ENCODE data around the gene FAM83C.

The FAM83C gene

GRCh38 chr20:35291654-35292503 lies at the start of gene FAM83C:
Gene FAM83C, minus strand, starts transcription at chr20:35292425. Its CDS starts 121 bp downstream, at chr20:35292304.
- no peaks in the 10 kb centered on the region for H3K36me3 Mint-ChIP-seq
- H3K9me3 Mint-ChIP-seq, result no peaks in the 10 kb centered on the region
- no peak within 1 kb of the TSS for H3K27ac Mint-ChIP-seq
- H3K4me3 Mint-ChIP-seq, result no peak within 1 kb of the TSS
- DNase-seq, result no peak
- H3K4me1 Mint-ChIP-seq, result no peaks in the 10 kb centered on the region
- CTCF ChIA-PET, result no interaction called here
- peaks cover 57% of the 10 kb centered on the region for H3K27me3 Mint-ChIP-seq

GRCh38 chr20:35341366-35342028 lies 49.3 kb upstream of the FAM83C start:
- Mint-ChIP-seq H3K27ac (no peak overlapping the region), H3K4me1 (no peaks in the 10 kb centered on the region)

GRCh38 chr20:35340436-35340835 lies 48.2 kb upstream of the FAM83C start:
- peaks cover 4% of the 10 kb centered on the region for H3K36me3 Mint-ChIP-seq
- no peak overlapping the region for H3K4me3 Mint-ChIP-seq
- H3K27ac Mint-ChIP-seq, result no peak overlapping the region
- no peaks in the 10 kb centered on the region for H3K4me1 Mint-ChIP-seq
- no peaks in the 10 kb centered on the region for H3K27me3 Mint-ChIP-seq
- no peak for DNase-seq
- H3K9me3 Mint-ChIP-seq, result no peaks in the 10 kb centered on the region
- CTCF ChIA-PET, result no interaction called here

More at GRCh38 chr20:35341366-35342028, 49.3 kb upstream of the FAM83C start:
- no peaks in the 10 kb centered on the region for H3K27me3 Mint-ChIP-seq
- H3K9me3 Mint-ChIP-seq, result no peaks in the 10 kb centered on the region
- H3K36me3 Mint-ChIP-seq, result peaks cover 14% of the 10 kb centered on the region
- DNase-seq, result no peak
- H3K4me3 Mint-ChIP-seq, result no peak overlapping the region
- CTCF ChIA-PET, result interaction anchor here (1.0 to 2.2 kb wide), 4 partner anchors 28 to 122 kb away, joined by 3 to 8 read pairs (median 5); no protein-coding TSS in a partner anchor

GRCh38 chr20:35339636-35340035 lies 47.4 kb upstream of the FAM83C start:
- no peaks in the 10 kb centered on the region for H3K9me3 Mint-ChIP-seq

GRCh38 chr20:35339007-35339406 lies 46.8 kb upstream of the FAM83C start:
- H3K27me3 Mint-ChIP-seq, result no peaks in the 10 kb centered on the region
- DNase-seq, result no peak
- CTCF ChIA-PET, result no interaction called here

More at GRCh38 chr20:35339636-35340035, 47.4 kb upstream of the FAM83C start:
- CTCF ChIA-PET, result no interaction called here
- Mint-ChIP-seq H3K27me3 (no peaks in the 10 kb centered on the region), H3K27ac (no peak overlapping the region), H3K4me3 (no peak overlapping the region), H3K36me3 (peaks cover 2% of the 10 kb centered on the region), H3K4me1 (no peaks in the 10 kb centered on the region)
- no peak for DNase-seq

GRCh38 chr20:35334311-35335101 lies 42.3 kb upstream of the FAM83C start:
- DNase-seq, result no peak
- Mint-ChIP-seq H3K27me3 (no peaks in the 10 kb centered on the region), H3K9me3 (no peaks in the 10 kb centered on the region), H3K27ac (no peak overlapping the region), H3K4me3 (no peak overlapping the region), H3K36me3 (no peaks in the 10 kb centered on the region), H3K4me1 (no peaks in the 10 kb centered on the region)
- CTCF ChIA-PET, result no interaction called here

More at GRCh38 chr20:35339007-35339406, 46.8 kb upstream of the FAM83C start:
- Mint-ChIP-seq H3K4me1 (no peaks in the 10 kb centered on the region), H3K9me3 (no peaks in the 10 kb centered on the region), H3K27ac (no peak overlapping the region), H3K4me3 (no peak overlapping the region), H3K36me3 (peaks cover under 1% of the 10 kb centered on the region)

- Mint-ChIP-seq H3K4me3 (no peak overlapping the region), H3K27ac (no peak overlapping the region), H3K36me3 (no peaks in the 10 kb centered on the region), H3K4me1 (no peaks in the 10 kb centered on the region), H3K27me3 (no peaks in the 10 kb centered on the region), H3K9me3 (no peaks in the 10 kb centered on the region)
- CTCF ChIA-PET, result no interaction called here
- DNase-seq, result no peak
Measured at GRCh38 chr20:35333606-35334005, 41.4 kb upstream of the FAM83C start.

GRCh38 chr20:35332540-35333200 lies 40.4 kb upstream of the FAM83C start:
- CTCF ChIA-PET, result interaction anchor here (1.3 to 5.0 kb wide), 2 partner anchors 10 to 27 kb away, joined by 4 to 104 read pairs; no protein-coding TSS in a partner anchor
- no peak for DNase-seq
- no peaks in the 10 kb centered on the region for H3K36me3 Mint-ChIP-seq
- no peaks in the 10 kb centered on the region for H3K27me3 Mint-ChIP-seq
- H3K9me3 Mint-ChIP-seq, result no peaks in the 10 kb centered on the region
- H3K4me3 Mint-ChIP-seq, result no peak overlapping the region
- no peak overlapping the region for H3K27ac Mint-ChIP-seq
- no peaks in the 10 kb centered on the region for H3K4me1 Mint-ChIP-seq

GRCh38 chr20:35329435-35330139 lies 37.4 kb upstream of the FAM83C start:
- CTCF ChIA-PET, result interaction anchor here (0.5 to 5.0 kb wide), 12 partner anchors 10 to 1401 kb away, joined by 3 to 104 read pairs (median 4); partner anchors contain the start of gene EIF6

GRCh38 chr20:35328689-35329088 lies 36.5 kb upstream of the FAM83C start:
- no peaks in the 10 kb centered on the region for H3K4me1 Mint-ChIP-seq
- no peak for DNase-seq
- CTCF ChIA-PET, result interaction anchor here (0.9 to 5.0 kb wide), 8 partner anchors 9 to 232 kb away, joined by 3 to 104 read pairs (median 5); partner anchors contain the start of gene EIF6

More at GRCh38 chr20:35329435-35330139, 37.4 kb upstream of the FAM83C start:
- no peaks in the 10 kb centered on the region for H3K36me3 Mint-ChIP-seq
- DNase-seq, result peak; percentile 62
- H3K27ac Mint-ChIP-seq, result no peak overlapping the region
- no peaks in the 10 kb centered on the region for H3K4me1 Mint-ChIP-seq
- H3K9me3 Mint-ChIP-seq, result no peaks in the 10 kb centered on the region
- no peaks in the 10 kb centered on the region for H3K27me3 Mint-ChIP-seq
- no peak overlapping the region for H3K4me3 Mint-ChIP-seq

GRCh38 chr20:35328095-35328685 lies 36.0 kb upstream of the FAM83C start:
- no peak overlapping the region for H3K27ac Mint-ChIP-seq
- H3K27me3 Mint-ChIP-seq, result no peaks in the 10 kb centered on the region
- no peaks in the 10 kb centered on the region for H3K9me3 Mint-ChIP-seq
- no peak overlapping the region for H3K4me3 Mint-ChIP-seq
- no peaks in the 10 kb centered on the region for H3K36me3 Mint-ChIP-seq
- no peak for DNase-seq
- no peaks in the 10 kb centered on the region for H3K4me1 Mint-ChIP-seq
- CTCF ChIA-PET, result interaction anchor here (1.1 to 5.0 kb wide), 2 partner anchors 23 to 43 kb away, joined by 4 to 104 read pairs; partner anchors contain the start of gene EIF6

More at GRCh38 chr20:35328689-35329088, 36.5 kb upstream of the FAM83C start:
- Mint-ChIP-seq H3K27ac (no peak overlapping the region), H3K4me3 (no peak overlapping the region), H3K36me3 (no peaks in the 10 kb centered on the region), H3K27me3 (no peaks in the 10 kb centered on the region), H3K9me3 (no peaks in the 10 kb centered on the region)

- Mint-ChIP-seq H3K4me3 (no peak overlapping the region), H3K27me3 (no peaks in the 10 kb centered on the region), H3K9me3 (no peaks in the 10 kb centered on the region), H3K36me3 (no peaks in the 10 kb centered on the region), H3K27ac (no peak overlapping the region), H3K4me1 (no peaks in the 10 kb centered on the region)
- CTCF ChIA-PET, result interaction anchor here (0.7 kb wide), 1 partner anchor 112 kb away, joined by 5 read pairs; no protein-coding TSS in a partner anchor
- DNase-seq, result no peak
Measured at GRCh38 chr20:35327074-35327976, 35.1 kb upstream of the FAM83C start.
